Fibroblast of peridontal ligament (primary cell): ENCODE data around the gene TTC8.
"Not testable (repeated sequence)": the region's sequence is repeated elsewhere in the genome, so short reads cannot be mapped to it uniquely, and the experiment has no call there.

Source experiments
- DNase-seq: peaks from one replicate; pipeline ENCODE4 v3.0.0-alpha.2; 2010; ENCODE audit errors: extremely low read depth

TTC8 gene

DNA sequence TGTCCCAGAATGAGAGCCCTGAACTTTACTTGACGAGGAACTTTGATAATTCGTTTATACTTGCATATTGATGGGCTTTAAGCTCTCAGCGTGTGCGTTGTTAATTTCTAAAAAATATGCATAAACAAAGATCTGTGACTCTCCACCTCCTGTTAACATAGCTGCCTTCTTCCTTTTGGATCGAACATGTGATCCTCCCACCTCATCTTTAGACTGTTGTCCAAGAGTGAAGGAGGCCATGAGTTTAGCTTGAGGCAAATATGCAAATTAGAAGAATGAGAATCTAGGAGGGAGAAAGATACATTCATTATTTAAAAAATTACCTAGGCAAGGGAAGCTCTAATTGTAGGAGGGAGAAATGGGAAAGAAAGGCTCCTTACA, 617 bp downstream of the TTC8 start:
- DNase-seq: peak; percentile 30

DNA sequence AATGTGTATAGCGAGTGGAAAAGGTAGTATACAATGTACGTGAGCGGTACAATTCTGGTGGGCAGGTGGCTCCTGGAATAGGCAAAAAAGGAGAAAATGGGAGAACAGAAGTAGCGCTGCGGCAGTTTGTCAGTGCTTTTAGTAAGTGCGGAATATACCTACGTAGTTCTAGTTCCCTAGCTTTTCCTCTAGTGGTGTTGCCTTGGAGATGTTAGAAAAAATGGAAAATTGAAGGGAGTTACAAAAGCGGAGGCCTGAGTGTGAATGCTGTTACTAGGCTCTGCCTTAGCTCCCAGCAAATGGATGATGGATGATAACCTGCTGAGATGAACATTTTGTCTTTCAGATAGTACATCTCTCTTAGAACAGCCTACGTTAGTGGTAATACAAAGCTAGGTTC, 1.1 kb downstream of the TTC8 start:
- no peak for DNase-seq

DNA sequence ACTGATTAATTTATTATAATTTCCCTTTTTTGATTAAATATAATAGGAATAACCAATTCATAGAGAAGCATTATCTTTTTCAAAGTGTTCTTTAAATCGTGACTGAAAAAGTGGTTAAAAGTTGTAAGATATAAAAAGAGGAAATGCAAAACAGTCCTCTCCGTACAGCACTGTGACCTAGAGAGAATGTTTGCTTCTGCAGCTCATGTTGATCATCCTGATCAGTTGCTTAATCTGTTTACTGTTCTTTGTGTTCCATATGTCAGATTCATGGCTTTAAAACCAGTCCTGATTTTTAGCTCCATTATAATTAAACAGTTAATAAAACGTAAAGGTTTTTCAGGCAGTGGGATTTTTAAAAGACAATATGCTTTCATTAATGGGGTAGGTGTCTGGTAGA, 4.7 kb downstream of the TTC8 start:
- DNase-seq: no peak

DNA sequence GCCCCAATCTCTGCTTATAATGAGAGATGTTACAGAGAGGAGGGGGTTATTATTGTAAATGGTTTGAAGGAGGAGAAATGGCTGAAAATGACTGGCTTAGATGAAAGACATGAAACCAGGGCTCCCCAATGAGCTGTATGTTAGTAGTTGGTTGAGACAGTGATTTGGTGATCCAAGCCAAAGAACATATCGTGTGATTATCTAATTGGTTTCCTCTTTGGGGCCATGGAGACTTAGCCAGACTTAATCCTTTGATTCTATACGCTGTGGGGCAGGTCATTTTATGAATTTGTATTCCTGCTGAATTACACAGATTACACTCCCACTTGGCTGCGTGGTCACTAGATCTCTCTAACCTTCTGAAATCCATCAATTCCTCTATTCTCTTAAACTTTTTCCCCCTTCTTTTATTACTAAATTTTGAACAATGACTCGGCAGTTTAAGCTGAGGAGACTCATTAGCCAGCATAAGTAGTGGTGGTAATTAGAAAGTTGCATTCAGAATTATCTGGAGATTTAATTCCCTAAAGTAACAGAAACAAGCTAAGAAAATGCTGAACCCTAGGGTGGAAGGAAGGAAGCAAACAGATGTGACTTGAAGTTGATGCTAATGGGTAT, 5.3 kb downstream of the TTC8 start:
- DNase-seq: no peak

DNA sequence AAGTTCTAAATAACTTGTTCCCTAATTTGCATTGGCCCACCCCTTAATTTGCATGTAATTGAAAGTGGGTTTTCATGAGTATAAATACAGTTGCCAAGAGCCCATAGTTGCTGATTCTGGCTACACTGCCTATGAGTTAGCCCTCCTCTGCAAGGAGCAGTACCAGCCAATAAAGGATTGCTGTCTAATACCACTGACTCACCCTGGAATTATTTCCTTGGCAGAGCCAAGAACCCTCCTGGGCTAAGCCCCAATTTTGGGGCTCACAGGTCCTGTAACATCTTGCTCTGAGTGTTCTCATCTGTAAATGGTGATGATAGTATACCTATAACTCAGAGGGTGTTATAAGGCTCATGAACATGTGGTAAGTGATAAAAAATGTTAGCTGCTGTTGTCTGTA, 6.8 kb downstream of the TTC8 start:
- peak; percentile 81 for DNase-seq

DNA sequence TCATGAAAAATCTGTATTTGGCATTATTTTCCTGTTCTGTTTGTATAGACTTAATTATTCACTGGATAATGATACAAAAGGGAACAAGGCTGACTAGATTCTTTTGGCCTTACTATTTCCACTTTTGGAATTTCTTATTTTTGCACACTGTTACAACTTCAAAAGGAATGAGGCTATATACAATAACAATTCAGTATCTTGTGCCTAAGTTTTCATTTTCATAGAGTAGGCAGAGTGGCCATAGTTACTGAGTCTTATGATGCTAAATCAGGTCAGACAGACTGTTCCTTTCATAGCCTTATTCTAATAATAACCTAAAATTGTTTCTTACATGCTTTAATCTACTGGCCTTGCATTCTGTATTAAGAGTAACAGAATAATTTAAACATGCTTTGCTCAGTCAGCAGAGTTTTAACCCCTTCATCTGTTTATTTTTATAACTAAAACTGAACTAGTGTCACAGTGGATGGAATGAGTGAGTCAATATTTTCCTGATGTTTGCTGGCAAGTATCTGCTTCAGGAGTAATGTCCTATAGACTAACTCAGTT, 10.5 kb downstream of the TTC8 start:
- DNase-seq: peak; percentile 73

DNA sequence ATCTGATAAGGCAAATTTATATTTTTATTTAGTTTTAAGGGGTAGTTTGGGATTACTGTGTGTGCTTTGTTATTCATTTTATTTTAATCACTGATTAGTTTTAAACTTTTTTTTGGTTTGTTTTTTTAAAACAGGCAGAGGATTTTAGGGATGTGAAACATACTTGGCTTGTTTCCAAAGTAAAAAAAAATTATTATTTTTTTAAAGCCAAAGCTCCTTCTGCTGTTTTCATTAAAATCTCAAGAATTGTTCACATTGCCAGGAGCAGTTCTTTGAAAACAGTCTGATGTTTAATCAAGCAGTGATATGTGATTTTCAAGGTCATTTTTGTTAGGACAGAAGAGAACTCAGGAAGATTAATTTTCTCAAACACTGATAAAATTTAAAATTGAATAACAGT, 11.2 kb downstream of the TTC8 start:
- peak; percentile 38 for DNase-seq

DNA sequence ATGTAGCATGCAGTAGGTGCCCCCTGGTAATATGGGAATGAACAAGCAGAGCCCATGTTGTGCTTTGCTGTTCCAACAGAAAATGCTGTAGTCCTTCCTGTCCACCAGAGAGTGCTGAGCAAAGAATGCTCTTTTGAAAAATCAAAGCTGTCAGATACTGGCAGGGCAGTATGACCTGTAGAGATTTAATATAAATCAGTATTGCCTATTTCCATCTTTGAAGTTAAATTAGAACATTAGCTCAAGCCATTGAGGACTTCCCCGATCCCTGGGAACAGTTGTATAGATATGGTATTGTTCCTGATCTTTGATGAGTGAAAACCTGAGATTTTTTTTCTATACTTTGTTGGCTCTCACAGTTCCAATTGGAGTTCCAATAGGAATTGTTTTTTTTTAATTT, 13.0 kb downstream of the TTC8 start:
- no peak for DNase-seq

DNA sequence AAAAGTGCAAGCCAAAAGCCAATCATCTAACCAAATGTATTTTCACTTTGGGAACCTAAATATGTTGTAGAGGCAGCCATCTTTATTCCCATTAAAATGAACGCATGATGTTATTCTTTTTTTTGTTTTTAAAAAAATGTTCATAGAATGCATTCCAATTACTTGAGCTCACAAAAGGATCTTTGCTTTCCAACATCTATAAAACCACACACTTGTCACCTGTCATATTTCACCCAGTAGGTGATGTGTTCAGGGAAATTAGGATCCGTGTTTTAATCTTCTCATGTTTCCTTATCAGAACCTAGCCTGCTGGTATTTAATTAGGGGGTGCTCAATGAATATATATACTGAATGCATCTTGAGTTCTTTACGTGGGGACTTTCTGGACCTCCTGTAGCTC, 13.6 kb downstream of the TTC8 start:
- DNase-seq: no peak

DNA sequence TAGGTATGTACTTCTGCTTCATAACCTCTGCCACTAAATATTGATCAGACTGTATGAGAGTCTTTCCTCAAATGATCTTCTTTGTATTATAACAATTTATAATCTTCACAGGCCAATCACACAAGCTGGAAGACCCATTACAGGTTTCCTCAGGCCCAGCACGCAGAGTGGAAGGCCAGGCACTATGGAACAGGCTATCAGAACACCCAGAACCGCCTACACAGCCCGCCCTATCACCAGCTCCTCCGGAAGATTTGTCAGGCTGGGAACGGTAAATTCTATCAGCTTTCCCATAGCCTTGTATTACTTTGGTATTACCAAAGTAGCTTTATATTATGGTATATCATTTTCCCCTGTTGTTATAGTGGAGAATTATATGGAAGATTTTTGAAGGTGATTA, 16.5 kb downstream of the TTC8 start:
- no peak for DNase-seq

DNA sequence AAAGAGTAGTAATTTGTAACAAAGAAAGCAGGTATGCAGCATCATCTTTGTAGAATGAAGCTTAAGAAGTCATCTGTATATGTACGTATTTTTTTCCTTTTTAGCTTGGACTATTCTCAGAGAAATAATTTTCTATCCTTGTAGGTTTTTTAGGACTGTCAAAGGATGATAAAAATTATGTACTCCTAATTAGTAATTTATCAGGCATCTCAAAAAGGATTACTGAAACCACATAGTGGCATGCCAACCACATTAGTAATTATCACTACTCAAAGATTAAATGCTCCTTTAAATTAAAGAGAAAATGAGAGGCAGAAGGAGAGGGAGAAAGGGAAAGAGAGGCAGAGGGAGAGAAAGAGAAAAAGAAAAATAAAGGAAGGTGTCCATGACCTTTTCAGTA, 17.3 kb downstream of the TTC8 start:
- no peak for DNase-seq

DNA sequence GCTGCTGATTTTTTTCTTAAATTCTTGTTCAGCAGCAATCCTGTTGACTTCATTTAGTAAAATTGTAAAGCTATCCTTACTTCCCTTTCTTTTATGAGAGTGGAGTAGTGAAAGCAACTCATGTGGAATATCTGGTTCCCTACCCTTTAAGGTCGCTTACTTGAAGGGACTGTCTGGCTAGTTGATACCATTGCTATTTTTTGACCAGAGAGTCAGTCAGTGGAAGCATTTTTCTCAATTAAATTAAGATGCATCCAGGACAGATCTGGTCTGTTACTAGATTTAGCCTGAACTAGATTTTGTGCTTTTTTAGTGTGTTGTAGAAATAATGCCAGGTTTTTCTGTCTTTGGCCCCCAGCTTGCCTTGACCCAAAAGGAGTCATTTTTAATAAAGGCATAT, 18.0 kb downstream of the TTC8 start:
- DNase-seq: no peak

DNA sequence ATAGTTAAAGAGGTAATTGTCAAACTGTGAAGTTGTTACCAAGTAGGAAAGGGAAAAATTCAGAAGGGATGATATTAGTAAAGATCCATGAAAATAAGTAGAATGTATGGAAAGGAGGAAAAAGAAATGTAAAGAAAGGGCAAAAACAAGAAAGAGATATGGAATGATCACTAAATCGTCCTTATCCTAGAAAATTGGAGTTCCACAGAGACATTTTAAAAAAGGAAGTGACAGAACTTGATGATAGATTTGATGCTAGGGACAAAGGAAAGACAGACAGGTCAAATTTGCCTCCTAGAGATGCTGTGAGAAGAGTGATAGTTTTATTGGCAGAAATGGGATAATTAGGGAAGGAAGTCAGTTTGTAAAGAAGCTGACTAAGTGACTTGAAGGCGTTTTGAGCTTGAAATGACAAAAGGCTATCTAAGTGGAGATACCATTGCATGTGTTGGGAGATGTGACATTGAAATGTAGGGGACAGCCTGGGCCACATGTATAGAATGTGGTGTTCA, 20.6 kb downstream of the TTC8 start:
- DNase-seq: no peak

DNA sequence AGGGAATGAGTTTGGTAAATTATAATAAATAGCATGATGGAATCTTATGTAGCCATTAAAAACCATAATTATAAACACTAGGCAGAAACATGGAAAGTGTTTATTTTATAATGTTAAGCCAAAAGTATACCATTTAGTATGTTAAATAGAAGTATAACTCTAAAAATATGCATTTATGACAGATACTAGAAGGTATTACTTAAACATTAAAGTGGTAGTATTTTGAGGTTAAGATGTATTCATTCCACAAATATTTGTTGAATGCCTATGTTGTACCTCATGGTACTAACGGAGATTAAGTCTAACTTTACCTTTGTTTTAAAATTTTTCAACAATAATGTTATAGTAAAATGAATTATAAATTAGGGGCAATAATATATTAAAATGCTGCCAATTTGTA, 24.1 kb downstream of the TTC8 start:
- DNase-seq: no peak

DNA sequence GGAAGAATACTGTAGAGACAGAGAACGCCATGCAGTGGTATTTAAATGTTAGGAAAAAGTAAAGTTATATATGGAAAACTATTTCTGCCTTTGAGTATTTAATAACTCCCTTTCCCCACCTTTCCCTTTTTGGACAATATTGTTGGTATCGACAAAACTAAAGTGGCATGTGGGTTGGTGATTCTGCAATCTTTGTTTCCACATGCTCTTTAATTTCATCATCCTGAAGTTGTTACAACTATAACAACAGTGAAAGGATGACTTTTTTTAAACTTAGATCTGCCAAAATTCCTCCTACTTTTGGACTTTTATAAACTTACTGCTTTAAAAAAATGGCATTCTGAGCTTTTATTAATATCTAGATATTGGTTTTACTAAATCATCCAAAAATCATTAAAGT, 25.3 kb downstream of the TTC8 start:
- DNase-seq: peak; percentile 56

DNA sequence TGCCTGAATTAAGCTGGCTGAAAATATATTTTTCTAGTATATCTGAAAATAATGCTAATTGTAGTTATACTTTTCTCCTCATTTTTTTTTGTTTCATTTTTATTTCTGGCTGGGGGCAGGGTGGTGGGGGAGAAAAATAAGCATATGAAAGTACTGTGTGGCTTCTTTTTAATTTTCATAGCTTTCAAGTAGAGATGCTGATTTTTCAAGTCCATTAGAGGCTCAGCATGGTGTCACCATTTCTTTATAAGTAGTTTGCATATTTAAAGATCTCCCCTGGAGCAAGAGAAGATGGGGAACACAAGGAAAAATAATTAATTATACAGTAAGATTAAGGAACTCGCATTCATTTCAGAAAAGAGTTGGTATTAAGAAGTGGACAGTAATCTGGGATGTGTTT, 27.1 kb downstream of the TTC8 start:
- no peak for DNase-seq

DNA sequence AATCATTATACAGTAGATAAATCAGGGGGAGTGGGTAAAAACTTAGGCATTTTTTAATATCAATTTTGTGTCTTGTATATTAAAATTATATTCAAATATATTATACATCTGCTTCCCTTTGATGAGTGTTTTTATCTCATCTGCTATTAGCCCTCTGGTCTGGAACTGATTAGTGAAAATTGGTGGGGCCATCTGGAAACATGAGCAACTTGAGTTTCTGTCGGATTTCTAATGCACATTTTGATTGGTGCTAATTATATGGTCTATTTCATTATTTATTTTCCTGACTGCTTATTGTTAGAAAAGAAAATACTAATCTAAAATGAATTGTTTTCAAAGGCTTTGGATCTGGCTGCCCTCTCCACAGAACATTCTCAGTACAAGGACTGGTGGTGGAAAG, 28.2 kb downstream of the TTC8 start:
- DNase-seq: no peak

DNA sequence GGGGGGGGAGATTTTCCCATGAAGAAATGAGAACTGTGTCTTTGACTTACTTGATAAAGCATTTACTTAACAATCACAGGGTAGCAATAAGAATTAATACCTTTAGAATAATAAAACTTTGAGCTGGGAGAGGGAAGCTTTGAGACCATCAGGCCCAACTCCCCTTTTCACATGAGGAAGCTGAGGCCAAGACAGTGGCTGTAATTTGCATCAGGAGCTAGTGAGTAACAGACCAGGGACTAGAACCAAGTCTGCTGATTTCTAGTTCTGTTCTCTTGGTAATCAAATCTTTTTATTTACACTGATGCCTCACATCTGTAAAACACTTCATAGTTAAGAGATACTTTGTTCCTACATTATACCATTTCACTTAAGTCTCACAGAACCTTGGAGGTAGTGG, 28.7 kb downstream of the TTC8 start:
- DNase-seq: no peak

DNA sequence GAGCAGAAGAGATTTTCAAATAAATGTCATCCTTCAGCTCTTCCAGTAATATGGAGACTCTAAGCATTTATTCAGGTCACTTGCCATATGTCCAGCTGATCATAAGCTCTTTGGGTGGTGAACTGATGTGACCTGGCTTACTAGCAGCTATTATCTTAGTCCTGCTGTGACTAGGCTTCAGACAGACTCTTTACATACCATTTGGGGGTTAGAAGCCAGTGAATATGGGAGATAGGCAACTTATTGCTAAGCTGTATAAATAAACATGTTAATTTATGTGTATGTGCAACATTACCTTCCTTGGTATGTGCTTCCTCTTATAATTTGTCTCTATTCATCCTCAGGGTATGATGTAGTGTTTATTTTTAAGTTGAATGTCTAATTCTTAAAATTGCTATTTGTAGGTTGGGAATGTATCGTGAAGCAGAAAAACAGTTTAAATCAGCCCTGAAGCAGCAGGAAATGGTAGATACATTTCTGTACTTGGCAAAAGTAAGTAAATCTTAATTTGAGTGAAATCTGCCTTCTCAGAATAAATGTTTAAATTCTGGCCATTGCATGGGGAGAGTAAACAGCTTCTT, 32.4 kb downstream of the TTC8 start:
- peak; percentile 30 for DNase-seq

DNA sequence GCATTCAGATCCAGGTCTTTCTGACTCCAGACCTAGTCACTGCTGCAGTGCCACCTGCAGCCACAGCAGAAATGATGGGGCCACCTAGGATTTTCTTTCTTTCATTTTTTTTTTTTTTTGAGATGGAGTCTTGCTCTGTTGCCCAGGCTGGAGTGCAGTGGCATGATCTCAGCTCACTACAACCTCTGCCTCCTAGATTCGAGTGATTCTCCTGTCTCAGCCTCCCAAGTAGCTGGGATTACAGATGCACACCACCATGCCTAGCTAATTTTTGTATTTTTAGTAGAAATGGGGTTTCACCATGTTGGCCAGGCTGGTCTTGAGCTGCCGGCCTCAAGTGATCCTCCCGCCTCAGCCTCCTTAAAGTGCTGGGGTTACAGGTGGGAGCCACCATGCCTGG, 33.4 kb downstream of the TTC8 start:
- not testable (repeated sequence) for DNase-seq

DNA sequence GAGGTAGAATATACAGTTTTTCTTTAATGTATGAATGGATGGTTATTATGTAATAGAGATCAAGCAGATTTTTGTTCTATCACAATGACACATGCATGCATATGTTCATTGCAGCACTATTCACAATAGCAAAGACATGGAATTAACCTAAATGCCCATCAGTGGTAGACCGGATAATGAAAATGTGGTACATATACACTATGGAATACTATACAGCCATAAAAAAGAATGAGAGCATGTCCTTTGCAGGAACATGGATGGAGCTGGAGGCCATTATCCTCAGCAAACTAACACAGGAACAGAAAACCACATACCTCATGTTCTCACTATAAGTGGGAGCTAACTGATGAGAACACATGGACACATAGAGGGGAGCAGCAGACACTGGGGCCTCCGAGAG, 34.7 kb downstream of the TTC8 start:
- not testable (repeated sequence) for DNase-seq

DNA sequence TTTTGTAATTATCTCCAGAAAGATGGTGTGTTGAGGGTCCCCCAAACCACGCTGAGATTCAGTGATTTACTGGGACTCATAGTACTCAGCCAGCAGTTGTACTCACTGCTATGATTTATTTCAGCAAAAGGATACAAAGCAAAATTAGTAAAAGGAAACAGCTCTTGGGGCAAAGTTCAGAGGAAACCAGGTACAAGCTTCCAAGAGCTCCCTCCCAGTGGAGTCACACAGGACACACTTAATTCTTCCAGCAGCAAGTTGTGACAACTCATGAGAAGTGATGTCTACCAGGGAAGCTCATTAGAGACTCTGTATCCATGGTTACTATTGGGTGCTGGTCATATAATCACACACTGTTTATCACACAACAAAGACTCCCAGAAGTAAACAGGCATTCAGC, 38.7 kb downstream of the TTC8 start:
- no peak for DNase-seq

DNA sequence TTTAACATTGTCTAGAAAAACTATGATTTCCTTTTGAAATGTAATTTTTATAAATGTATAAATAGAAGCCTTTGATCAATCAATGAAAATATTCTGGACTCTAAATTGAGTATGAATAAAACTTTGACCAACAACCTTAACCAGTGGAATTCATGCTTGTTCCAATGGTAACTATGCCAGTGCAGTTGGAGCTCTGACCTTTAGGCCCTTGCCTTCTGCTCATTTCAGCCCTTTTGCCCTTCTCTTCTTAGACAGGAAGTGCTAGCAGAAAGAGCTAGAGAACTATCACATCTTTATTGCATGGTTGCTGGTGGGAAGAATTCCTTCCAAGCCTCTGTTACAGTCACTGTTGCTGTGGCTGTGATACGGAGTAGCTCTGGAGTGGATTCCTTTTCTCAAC, 39.7 kb downstream of the TTC8 start:
- DNase-seq: no peak

DNA sequence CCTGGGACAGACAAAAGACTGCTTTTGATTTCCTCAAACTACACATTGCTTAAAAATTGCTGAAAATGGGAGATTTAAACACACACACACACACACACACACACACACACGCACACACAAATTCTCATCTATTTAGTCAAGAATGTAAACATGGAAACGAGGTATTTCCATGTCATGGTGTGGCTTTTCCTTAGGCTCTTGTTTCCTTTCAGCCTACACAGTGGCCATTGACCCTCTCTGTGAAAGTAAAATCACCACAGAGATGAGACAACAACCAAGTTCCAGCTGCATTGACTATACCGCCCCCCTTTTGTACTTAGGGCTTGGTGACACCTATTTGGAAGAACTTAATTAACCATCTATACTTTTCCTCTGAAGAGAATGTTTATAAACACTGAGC, 41.9 kb downstream of the TTC8 start:
- peak; percentile 46 for DNase-seq
